NK-92 (cell line): ENCODE results near the gene OPCML.

Experiments used
- DNase-seq: peaks from one replicate; lab custom pipeline; 2025; ENCODE audit not compliant: unreplicated experiment; lab: John Stamatoyannopoulos, UW

The OPCML gene

DNA sequence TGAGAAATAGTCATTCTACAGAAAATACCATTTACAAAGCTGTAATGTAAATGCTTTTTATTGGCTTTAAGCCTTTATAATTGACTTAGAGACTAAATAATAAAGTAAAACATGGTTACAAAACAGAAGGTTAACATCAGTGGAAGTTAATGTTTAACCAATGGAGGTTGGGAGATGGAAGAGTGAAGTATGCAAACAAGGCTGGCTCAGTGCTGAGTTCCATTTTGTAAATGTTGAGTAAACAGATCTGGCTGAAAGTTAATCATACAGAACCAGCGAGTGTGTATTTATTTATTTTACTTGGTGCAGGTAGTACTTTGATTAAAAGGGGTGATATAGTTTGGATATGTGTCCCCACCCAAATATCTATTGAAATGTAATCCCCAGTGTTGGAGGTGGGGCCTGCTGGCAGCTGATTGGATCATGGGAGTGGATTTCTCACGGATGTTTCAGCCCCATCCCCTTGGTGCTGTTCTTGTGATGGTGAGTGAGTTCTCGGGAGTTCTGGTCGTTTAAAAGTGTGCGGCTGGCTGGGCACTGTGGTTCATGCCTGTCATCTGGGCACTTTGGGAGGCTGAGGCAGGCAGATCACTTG, 827.4 kb downstream of the OPCML start:
- no peak for DNase-seq

DNA sequence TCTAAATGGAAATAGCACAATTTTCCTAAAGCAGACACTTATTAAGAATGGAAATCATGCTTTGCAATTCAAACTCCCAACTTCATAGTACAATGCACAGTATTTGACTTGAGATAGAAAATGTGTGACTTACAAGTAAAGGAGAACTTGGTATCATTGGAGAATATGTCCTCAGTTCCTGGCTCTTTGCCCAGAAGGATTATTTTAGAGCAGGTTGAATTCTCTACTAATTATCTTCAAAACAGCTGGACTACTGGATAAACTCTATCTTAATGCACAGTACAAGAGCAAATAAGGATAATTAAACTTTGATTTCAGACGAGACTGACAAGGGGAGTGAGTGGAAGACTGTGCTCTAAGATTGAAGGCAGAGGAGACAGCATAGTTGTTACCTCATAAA, 839.4 kb downstream of the OPCML start:
- DNase-seq, result no peak

DNA sequence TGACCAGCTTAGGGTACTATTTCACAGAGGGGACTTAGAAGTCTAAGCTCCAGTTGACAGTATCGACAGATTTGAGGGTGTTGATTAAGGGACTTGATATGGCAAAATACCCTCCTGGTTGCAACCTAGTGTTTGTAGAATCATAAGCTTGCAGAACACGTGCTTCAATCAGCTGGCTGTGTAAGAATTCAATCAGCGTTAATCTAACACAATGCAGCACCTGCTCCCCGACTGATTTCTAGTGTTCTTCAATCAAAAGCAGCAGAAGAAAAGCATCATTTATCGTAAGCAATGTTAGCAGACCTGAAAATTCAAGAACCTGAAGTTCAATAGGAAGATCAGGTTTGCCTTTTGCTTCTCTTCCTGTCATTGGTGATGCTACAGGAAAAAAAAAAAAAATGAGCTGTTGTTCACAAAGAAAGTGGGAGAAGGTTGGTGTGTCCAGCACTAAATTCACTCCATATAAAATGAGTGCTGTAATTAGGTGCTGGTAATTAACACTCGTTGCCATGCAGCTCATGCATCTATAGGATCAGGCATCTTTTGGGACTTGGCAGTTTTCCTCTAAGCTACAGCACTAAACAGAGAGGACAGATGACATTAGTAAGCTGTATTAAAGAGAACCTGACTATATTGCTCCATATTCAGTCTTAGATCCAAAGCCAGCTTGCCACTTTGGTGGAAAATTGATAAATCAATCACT, 840.3 kb downstream of the OPCML start:
- no peak for DNase-seq

DNA sequence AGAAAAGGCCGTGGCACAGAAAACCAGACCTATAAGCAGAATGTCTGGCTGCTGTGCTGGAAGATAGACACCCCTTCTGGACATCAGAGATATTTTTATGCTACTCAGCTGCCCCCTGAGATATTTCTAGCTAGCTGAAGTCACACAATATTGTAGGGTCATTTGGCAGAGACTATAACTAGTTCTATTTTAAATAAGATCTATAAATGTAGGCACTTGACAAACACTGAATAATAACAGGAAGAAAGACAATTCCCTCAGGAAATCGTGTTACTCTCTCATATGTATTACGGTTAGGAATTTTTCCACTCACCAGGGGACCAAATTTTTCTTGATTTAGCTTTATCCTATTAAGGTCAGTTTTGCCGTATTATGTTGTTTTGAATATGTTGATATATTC, 845.4 kb downstream of the OPCML start:
- DNase-seq, result no peak

DNA sequence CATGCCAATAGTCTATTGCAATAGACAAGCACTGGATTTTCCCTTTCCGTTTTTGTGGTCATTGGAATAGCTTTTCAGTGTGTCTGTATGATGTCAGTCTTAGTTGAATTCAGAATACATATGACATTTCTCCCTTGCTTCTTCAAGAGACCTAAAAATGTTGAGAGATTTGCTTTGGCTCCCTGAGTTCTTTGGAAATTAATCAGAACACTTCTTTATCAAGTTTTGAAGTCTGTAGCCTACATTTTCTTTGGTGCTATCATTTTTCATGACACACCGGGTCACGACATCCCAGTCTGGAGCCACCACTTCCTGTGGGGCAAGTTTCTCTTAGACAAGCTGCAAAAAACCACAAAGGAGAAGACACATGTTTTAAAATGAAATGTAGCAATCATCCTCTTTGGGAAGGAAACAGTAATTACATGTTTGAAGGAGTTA, 847.1 kb downstream of the OPCML start:
- no peak for DNase-seq

DNA sequence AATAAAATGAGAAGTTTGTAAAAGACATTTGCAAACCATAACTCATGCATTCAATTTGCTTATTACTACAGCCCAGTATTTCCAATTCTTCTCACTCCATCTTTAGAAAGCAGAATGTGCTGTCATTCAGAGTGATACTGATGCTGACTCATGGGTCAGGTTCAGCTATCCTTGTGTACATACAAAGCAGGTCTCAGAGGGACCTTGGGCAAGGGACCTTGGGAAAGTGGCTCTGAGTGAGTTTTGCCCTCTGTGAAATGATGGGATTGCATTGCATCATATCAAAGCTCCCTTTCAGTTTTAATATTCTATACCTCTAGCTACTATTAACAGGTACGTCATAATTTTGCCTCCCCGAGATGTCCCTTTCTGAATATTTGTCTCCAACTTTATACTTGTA, 848.7 kb downstream of the OPCML start:
- no peak for DNase-seq

DNA sequence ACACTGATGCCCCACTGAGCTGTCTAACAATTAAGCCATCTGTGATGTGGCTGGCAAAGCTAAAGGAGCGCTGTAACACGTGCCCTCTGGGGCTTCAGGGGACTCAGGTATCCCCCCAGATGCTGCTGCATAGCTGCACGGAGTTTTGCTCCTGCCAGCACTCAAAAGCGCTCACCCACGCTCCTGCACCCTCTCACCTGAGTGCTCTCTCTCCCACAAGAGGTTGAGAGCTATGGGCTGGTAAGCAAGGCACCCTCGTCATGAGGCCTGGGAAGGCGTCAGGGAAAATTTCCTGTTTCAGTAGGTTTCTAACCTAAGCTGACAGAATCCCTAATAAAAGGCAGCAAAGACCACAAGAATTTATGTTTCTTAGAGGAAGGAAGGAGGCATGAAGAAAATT, 850.3 kb downstream of the OPCML start:
- DNase-seq, result no peak

DNA sequence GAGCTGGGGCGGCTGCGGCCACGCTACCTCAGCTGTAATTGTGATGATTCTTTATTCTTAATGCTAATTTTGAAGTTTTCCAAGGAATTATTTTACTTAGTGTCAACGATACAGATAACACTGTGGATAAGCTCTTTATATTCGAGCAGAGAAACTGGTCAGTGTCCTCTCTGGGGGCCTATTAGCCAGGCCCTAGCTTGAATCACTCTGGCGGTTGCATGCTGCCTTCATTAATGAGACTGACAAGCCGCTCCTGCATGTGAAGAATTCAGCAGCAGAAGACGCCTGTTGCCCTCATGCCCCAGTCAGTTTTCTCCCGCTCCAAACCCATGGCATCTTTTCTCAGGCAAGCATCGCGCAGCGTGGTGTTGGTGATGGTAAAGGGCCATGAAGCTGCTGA, 851.7 kb downstream of the OPCML start:
- no peak for DNase-seq

DNA sequence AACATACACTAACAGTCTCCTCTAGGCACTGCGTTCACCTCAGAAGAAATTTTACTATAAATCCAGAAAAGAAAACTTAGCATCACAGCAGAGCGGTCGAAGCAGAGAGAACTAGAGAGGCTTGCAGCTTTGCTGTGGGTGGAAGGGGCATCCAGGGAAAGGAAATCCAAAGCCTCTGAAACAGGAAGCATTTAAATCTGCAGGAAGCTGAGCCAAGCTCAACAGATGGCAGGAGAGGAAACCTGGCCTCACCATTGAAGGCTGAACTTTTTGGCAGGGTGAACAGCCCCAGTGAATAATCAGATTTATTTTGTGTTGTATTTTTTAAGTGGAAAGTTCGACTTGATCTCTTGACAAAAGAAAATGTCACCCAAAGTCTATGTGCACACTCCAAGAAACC, 858.1 kb downstream of the OPCML start:
- no peak for DNase-seq

DNA sequence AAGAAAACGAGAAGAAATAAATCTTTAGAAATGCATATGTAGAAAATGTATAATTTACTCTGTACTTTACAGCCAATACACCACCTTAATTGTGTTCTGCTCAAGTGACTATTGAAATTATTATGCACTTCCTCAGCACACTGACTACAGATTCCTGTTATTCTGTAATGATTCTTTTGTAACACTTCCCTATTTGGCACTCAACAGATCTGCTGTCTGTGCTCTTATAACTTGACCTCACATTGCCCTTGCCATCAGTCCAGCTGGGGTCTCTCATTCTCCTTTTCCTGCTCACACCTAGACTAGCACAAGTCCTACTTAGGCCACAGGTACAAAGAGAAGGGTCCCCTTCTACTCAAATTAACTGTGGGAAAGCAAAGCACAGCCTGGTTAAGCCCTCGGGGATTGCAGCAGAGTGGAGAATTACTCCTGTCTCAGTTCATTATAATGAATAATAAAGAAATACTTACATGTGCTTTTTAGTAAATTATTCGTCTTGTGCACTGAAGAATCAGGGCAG, 860.4 kb downstream of the OPCML start:
- DNase-seq, result no peak

DNA sequence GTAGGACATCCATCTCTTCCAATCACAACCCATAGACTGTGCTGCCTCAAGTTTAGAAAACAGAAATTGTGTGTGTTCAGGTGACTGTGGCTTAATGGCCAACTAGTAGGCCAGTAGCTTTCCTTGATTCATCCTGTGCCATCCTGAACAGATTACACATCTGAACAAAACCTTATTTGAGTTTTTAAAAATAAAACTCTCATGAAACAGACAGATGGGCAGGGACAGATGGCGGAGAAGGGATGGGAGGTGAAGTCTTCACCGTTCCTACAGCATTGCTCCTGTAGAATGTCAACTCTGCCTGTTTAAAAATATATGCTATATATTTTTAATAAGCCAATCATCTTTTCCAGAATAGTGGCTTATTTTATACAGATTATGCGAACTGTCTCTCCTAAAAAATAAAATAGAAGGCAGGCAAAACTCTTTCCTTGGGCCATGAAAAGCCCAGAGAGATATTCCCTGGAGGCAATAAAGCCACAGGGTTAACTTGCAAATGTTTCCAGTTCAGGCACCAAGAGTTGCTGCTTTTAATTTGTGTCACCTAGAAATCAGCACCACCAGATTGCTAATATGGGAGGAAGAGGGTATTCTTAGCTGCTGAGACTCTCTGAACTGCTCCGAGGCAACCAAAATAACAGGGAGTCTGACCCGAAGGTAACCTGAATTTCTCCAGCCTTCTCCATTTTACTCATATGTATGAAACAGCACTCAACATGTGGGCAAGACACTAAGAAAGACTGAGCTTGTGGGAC, 861.2 kb downstream of the OPCML start:
- DNase-seq, result no peak

DNA sequence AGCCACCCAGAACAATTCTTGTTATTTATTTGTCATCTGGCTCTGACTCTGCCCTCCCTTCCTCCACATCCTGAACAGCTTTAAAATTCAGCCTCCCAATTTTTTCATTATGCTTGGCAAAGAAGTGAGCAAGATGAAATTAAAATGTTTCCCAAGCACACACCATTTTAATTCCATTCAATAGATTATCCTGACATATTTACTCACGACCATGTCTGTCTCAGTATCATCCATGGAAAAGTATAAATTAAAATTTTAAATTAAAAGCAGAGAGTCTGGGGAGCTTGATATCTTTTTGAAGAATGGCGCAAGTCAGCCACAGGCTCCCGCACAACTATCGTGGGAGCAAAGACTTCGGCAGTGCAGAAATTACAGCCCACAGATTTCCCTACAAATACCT, 862.4 kb downstream of the OPCML start:
- DNase-seq, result no peak

DNA sequence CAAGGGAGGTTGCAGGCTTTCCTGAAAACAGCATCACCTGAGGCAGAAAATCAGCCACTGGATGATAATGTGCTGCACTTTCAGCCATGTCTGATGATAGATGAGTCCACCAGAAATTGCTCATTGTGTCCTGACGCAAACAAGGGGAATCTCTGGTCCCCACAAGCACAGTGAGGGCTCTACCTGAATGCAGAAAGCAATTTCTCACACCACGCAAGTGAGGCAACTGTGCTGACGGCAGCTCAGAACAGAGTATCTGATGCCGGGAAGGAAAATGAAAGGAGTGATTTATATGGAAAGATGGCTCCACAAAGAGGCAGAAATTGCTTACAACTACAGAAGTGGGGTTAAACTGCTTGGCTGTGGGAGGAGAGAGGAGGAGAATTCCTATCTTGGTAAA, 867.1 kb downstream of the OPCML start:
- DNase-seq, result no peak

DNA sequence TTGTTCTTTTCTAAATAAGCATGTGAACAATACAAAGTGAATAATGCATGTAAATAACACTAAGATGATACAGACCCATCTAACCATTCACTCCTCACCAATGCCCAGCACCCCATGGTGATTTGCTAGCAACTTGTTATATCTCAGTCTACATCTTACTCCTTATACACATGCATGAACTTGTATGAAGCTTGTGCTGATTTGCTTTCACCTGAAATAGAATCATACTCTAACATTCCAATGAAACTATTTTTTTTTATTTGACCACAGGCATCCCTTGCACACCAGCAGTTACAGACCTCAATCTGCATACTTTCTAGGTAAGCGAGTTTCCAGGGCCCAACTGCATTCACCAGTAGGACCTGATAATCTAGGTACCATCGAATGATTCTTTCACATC, 873.6 kb downstream of the OPCML start:
- no peak for DNase-seq

DNA sequence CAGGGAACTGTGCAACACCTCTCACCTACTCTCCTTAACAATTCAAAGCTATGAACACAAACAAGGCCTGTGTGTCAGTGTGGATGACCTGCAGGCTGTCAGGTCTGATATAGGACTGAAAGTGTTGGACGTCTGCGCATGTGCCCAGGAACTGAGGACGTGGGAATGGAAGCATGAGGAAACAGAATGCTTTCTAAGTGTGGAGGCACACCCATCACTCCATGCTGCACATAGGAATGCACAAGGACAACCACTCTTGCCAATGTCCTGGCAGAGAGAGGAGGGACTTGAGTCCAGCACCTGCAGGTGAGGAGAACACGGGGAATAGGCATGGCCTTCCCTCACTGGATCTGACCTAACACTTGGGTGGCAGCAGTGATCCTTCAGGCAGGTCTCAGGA, 874.3 kb downstream of the OPCML start:
- DNase-seq, result no peak

DNA sequence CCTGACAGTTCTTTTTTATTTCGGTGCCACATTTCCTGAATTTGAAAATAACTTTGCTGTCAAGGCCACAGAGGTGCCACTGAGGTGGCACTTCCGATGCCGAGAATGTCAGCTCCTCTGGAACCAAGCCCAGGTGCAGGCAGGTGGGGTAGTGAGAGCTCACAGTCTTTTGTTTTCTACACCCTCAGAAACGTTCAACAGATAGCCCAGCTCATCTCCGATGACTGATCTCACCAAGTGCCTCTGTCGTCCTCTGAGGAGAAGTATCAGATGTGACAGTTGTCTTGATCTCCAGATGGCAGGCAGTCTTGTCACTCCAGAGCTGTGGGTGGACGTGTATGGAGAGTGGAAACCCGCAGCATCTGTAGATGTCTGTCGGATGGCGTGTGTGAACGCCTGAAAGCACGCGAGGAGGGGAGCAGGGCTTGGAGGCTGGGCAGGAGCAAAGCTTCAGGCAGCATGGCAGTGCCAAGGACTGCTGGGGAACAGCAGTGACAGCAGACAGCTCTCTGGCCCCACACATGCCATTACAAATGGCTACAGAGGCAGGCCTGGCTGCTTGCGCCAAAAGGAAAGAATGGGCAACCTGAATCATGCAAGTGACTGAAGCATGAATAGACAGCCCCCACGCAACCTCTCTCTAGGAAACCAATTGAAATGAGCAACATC, 877.0 kb downstream of the OPCML start:
- no peak for DNase-seq

DNA sequence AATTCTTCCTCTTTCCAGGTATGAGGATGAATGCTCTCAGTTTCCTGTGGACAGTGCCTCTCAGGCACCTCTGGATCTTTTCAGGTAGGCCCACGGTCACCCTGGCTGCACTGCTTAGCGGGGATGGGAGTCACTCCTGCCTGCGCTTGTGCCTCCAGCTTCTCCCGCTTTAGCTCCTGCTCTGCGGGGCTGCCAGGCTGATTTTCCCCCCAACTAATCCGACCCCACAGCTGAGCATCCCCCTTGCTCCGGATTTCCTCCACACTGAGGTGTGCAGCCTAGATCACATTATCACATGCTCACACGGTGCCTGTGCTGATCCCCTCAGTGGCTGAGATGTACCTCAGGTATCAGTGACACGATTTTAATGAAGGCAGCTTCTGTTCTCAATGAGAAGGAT, 879.1 kb downstream of the OPCML start:
- DNase-seq, result no peak

DNA sequence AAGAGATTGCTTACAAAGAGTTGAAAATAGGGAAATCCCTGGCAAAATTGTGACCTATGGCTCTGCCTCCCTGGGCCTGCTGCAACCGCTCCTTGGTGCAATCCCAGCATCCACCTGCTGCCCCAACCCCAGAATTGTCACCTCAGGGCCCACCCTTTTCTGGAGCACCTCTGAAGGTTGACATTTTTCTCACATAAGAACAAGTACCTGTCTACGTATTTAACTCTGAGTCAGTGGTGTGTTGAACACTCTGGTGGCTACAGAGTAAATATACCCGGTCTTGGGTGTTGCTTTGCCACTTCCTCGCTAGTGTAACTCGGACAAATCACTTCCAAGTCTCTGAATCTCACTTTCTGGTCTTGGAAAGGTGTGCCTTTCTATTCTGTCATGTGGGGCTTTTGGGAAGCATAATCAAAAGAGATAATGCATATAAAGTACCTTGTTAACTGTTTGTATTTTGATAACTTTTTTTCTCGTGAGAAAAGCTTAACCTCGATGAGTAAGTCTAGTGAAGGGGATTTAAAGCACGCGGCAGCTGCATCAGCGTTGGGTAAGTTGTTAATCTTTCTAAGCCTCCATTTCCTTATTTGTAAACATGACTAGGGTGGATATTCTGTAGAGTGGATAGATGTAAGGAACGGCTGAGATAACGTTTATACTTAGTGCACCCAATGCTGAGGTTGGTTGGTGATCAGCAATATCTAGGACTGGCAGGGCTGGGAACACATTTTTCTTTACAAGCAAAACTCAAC, 881.2 kb downstream of the OPCML start:
- DNase-seq, result no peak

DNA sequence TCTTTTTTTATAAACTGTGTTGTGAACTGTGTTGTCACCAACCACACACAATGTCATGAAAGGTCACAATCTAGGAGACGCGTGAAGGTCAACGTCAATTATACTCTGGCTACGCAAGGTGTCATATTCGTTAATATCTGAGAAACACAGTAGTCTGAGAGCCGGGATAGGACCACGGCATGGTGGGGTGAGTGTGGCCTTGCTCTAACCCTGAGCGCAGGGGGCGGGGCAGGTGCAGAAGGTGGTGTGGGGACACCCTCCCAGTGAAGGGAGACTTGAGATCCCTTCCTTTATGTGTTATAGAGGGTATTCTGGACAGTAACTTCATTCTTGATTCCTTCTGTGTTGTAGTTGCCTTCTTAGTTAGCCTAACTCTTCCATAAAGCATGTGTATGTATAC, 883.0 kb downstream of the OPCML start:
- no peak for DNase-seq

DNA sequence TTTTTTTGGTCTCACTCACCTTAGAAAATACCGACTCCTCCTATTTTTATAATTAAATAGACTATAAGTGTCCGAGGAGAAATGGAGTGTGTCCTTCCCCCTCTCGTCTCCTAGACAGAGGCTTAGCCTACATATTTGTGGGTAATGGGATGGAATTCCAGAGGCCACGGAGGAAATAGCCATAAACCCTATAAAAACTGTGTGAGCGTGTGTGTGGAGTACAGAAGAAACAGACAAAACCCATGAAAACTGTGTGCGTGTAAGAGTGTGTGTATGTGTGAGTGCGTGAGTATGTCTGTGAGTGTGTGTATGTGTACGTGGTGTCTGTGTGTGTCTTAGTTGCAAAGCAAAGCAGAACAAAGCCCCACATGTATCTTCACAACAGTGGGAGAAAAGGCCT, 883.5 kb downstream of the OPCML start:
- DNase-seq, result no peak

DNA sequence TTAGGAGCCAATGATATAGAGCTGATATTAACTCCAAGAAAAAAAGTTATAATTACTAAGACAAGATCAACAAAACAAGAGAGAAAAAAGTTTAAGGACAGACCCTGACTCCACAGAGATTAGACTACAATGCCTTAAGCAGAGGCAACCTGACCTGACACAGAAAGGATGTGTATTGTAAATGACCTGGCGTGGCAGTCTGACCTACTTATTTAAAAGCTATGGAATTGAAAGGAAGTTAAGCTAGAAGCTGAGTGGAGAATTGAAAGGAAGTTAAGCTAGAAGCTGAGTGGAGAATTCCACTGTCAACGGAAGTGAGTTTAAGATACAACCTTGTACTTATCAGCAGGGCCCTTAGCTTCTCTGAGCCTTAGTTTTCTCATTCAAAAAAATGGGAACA, 885.4 kb downstream of the OPCML start:
- DNase-seq, result no peak
